ENCODE data around the gene RRM2.
A peak's percentile ranks its signal among the peaks of the same experiment; 100 is the strongest.

Gene RRM2

DNA sequence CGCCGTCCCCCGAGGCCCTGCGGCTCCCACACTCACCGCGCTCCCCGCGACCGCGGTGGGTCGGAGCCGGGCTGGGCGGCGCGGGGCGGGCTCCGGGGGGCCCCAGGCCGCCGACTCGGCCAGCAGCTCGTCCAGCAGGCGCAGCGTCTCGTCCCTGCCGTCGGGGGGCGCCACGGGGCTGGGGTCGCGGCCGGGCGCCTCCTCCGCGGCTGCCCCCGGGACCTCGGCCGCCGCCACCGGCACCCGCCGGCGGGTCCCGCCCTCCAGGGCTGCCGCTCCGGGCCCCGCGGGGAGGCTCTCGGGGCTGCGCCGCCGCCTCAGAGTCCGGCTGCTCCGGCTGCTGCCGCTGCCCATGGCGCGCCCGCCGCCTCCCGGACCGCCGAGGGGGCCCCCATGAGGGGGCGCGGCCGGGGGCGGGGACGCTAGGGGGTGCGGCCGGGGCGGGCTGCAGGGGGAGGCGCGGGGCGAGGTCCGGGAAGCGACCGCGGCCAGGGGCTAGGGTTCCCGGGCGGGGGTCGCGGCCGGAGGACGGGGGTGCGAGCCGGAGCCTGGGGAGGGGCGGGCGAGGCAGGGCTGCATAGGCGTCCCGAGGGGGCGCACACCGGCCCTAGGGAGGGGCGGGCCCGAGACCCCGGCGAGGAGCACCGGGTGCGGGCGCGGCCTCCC, 42.5 kb upstream of the RRM2 start, which contains the start of gene CYS1:
Gene CYS1, minus strand, starts transcription at position 542 of the 666 bp plus-strand sequence. Its CDS starts 188 bp downstream, at position 354.
- peak within 1 kb of the TSS; percentile 64 for H3K9ac ChIP-seq (ENCODE audit: low read depth, low read length, poor library complexity, severe bottlenecking)
- H3K27me3 ChIP-seq (ENCODE audit: insufficient read depth, low read length, poor library complexity, severe bottlenecking), result no peaks in the 10 kb centered on the region
- H3K4me3 ChIP-seq (ENCODE audit: low read length, poor library complexity, severe bottlenecking), result peak within 1 kb of the TSS; percentile 65
- H2AFZ ChIP-seq (ENCODE audit: low read length), result peak within 1 kb of the TSS; percentile 78
- no peak for TF ChIP-seq EZH2phosphoT487 (IDR thresholded peaks at IDR 0.05; ENCODE audit: borderline replicate concordance)
- TF ChIP-seq, protein P1, sequence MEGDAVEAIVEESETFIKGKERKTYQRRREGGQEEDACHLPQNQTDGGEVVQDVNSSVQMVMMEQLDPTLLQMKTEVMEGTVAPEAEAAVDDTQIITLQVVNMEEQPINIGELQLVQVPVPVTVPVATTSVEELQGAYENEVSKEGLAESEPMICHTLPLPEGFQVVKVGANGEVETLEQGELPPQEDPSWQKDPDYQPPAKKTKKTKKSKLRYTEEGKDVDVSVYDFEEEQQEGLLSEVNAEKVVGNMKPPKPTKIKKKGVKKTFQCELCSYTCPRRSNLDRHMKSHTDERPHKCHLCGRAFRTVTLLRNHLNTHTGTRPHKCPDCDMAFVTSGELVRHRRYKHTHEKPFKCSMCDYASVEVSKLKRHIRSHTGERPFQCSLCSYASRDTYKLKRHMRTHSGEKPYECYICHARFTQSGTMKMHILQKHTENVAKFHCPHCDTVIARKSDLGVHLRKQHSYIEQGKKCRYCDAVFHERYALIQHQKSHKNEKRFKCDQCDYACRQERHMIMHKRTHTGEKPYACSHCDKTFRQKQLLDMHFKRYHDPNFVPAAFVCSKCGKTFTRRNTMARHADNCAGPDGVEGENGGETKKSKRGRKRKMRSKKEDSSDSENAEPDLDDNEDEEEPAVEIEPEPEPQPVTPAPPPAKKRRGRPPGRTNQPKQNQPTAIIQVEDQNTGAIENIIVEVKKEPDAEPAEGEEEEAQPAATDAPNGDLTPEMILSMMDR (conservative IDR thresholded peaks at IDR 0.05; ENCODE audit: low read length), result no peak
- H3K9me3 ChIP-seq (ENCODE audit: insufficient read depth, low read depth, low read length), result no peaks in the 10 kb centered on the region
- no peaks in the 10 kb centered on the region for H3K36me3 ChIP-seq (ENCODE audit: insufficient read depth, low read length)
- H4K20me1 ChIP-seq (ENCODE audit: insufficient read depth, low read length, poor library complexity, severe bottlenecking), result no peaks in the 10 kb centered on the region
- H3K9me2 ChIP-seq (replicated peaks; ENCODE audit: low read depth, low read length), result no peaks in the 10 kb centered on the region
- H3K4me2 ChIP-seq (ENCODE audit: low read depth, low read length, poor library complexity, severe bottlenecking), result peak within 1 kb of the TSS; percentile 80
- peaks cover 3% of the 10 kb centered on the region; the same call in 1 of the 2 replicates for H3F3A ChIP-seq (ENCODE audit: low read depth)
- no peaks in the 10 kb centered on the region for H3K79me2 ChIP-seq (ENCODE audit: insufficient read depth, low read length)
- peaks cover 15% of the 10 kb centered on the region for H3K4me1 ChIP-seq (ENCODE audit: insufficient read depth, low read length, poor library complexity, severe bottlenecking)

DNA sequence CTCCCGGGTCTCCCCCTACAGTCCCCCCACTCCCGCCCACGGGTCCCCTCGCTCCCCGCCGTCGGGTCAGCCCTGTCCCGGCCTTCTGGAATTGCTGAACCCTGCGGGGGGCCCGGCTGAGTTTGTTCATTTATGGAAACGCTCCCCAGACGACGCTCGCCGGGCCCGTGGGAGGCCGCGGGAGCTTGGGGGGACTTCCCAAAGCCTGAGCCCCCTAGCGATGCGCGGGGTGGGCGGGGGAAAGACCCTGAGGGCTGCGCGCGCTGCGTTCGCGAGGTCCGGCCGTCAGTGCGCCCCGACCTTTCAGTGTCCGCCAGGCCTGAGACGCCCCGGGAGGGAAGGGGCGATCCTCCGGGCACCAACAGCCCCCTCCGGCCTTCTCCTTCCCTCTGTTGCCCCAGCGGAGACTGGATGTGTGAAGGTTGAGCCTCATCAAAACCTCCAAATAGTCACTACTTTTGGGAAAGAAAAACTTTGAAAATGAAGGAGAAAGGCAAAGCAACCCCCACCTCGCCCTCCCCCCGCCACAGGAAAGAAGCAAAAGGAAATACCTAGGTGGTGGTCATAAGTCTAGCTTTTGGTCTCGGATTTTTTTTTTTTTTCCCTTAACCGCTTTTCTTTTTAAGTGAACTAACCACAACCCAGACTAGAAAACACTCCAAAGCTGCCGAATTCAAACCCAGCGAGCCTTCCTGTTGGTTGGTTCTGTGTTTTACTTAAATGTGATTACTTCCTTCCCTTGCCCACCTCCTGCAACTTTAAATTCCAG, 41.8 kb upstream of the RRM2 start:
- TF ChIP-seq EZH2phosphoT487 (IDR thresholded peaks at IDR 0.05; ENCODE audit: borderline replicate concordance), result no peak
- TF ChIP-seq, protein P1 (conservative IDR thresholded peaks at IDR 0.05; ENCODE audit: low read length), result no peak
- Histone ChIP-seq H3F3A (ENCODE audit: low read depth) (peaks cover 3% of the 10 kb centered on the region; the same call in 1 of the 2 replicates), H3K27me3 (ENCODE audit: insufficient read depth, low read length, poor library complexity, severe bottlenecking) (no peaks in the 10 kb centered on the region), H3K4me3 (ENCODE audit: low read length, poor library complexity, severe bottlenecking) (peak overlapping the region; percentile 65), H4K20me1 (ENCODE audit: insufficient read depth, low read length, poor library complexity, severe bottlenecking) (no peaks in the 10 kb centered on the region), H3K9me2 (replicated peaks; ENCODE audit: low read depth, low read length) (no peaks in the 10 kb centered on the region), H2AFZ (ENCODE audit: low read length) (peak overlapping the region; percentile 78), H3K36me3 (ENCODE audit: insufficient read depth, low read length) (no peaks in the 10 kb centered on the region), H3K4me1 (ENCODE audit: insufficient read depth, low read length, poor library complexity, severe bottlenecking) (peaks cover 11% of the 10 kb centered on the region), H3K4me2 (ENCODE audit: low read depth, low read length, poor library complexity, severe bottlenecking) (peak overlapping the region; percentile 80), H3K9ac (ENCODE audit: low read depth, low read length, poor library complexity, severe bottlenecking) (peak overlapping the region; percentile 64), H3K9me3 (ENCODE audit: insufficient read depth, low read depth, low read length) (no peaks in the 10 kb centered on the region), H3K79me2 (ENCODE audit: insufficient read depth, low read length) (no peaks in the 10 kb centered on the region)

DNA sequence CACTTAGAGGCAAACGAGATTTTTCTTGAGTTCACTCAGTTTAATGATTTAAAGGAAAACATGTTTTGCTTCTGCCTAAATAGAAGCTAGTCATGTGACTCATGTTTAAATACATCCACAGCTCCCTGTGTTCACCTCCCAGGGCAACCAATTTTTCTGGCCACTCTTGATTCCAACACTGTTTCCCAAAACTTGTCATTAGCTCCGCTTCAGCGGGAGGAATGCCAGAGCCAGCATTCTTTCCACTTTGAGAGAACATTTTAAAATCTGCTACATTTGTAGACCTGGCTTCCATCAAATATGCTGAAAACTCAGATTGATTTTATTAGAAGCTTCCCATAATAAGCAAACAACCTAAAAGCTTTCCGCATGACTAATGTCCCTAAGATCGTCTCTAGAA, 39.5 kb upstream of the RRM2 start:
- no peaks in the 10 kb centered on the region for H3K36me3 ChIP-seq (ENCODE audit: insufficient read depth, low read length)
- H4K20me1 ChIP-seq (ENCODE audit: insufficient read depth, low read length, poor library complexity, severe bottlenecking), result no peaks in the 10 kb centered on the region
- no peak overlapping the region for H3K4me3 ChIP-seq (ENCODE audit: low read length, poor library complexity, severe bottlenecking)
- H3K79me2 ChIP-seq (ENCODE audit: insufficient read depth, low read length), result no peaks in the 10 kb centered on the region
- no peak overlapping the region for H3K9ac ChIP-seq (ENCODE audit: low read depth, low read length, poor library complexity, severe bottlenecking)
- H3F3A ChIP-seq (ENCODE audit: low read depth), result peaks cover 3% of the 10 kb centered on the region; the same call in 1 of the 2 replicates
- no peaks in the 10 kb centered on the region for H3K9me3 ChIP-seq (ENCODE audit: insufficient read depth, low read depth, low read length)
- H3K9me2 ChIP-seq (replicated peaks; ENCODE audit: low read depth, low read length), result no peaks in the 10 kb centered on the region
- TF ChIP-seq, protein P1 (conservative IDR thresholded peaks at IDR 0.05; ENCODE audit: low read length), result no peak
- no peak for TF ChIP-seq EZH2phosphoT487 (IDR thresholded peaks at IDR 0.05; ENCODE audit: borderline replicate concordance)
- no peak overlapping the region for H2AFZ ChIP-seq (ENCODE audit: low read length)
- H3K27me3 ChIP-seq (ENCODE audit: insufficient read depth, low read length, poor library complexity, severe bottlenecking), result no peaks in the 10 kb centered on the region
- H3K4me1 ChIP-seq (ENCODE audit: insufficient read depth, low read length, poor library complexity, severe bottlenecking), result peaks cover 11% of the 10 kb centered on the region
- no peak overlapping the region for H3K4me2 ChIP-seq (ENCODE audit: low read depth, low read length, poor library complexity, severe bottlenecking)

Measured in Loucy (cell line).